Thoracic aorta (tissue), 2 donors: Measurements from ENCODE around the gene CAGE1. TPM values are rescaled to one million over a fixed set of nuclear protein-coding genes. Genes with fewer than 3 reads are reported as not detected.

Source experiments
- ATAC-seq: fragments of 150-250 bp; one replicate; pipeline ENCODE4 v1.8.0; 2017; ENCODE audit warnings: low read depth; ENCODE audit not compliant: insufficient number of reproducible peaks, low FRiP score
- DNase-seq: peaks from one replicate; pipeline ENCODE4 v3.0.0-alpha.2; 2020; ENCODE audit warnings: low spot score
- H3K27ac ChIP-seq, 2 donors: fragments of 200-600 bp; sonication (generic); 1 replicate in 1 of 2; 2 replicates in 1 of 2; pipeline ENCODE4 v1.5.1; 2016; ENCODE audit warnings: mild to moderate bottlenecking in 2 of 2, moderate library complexity in 2 of 2
- H3K27me3 ChIP-seq: fragments of 200-600 bp; sonication (generic); replicated peaks from 2 replicates; pipeline ENCODE4 v1.6.0; 2016; ENCODE audit warnings: mild to moderate bottlenecking; ENCODE audit not compliant: insufficient read depth
- H3K36me3 ChIP-seq: fragments of 200-600 bp; sonication (generic); one replicate; pipeline ENCODE4 v1.5.1; 2016
- H3K4me1 ChIP-seq, 2 donors: fragments of 200-600 bp; sonication (generic); 1 replicate in 1 of 2; 2 replicates in 1 of 2; pipeline versions ENCODE4 v1.5.1 to v1.6.0; 2016; ENCODE audit warnings: low read depth in 2 of 2, mild to moderate bottlenecking in 1 of 2; ENCODE audit not compliant: control insufficient read depth in 1 of 2
- H3K4me3 ChIP-seq: fragments of 200-600 bp; sonication (generic); 2 replicates; pipeline ENCODE4 v1.5.1; 2016; ENCODE audit warnings: mild to moderate bottlenecking
- H3K9me3 ChIP-seq: fragments of 200-600 bp; sonication (generic); 2 replicates; pipeline ENCODE4 v1.5.1; 2016
- total RNA-seq, 2 donors: library from RNA; depleted of rRNA; stranded (reverse); fragments of >200 nt; gene quantifications; one replicate each; pipeline versions ENCODE4 v1.1.0 to v1.2.3, GENCODE V29; 2016
- TF ChIP-seq, protein P1 (sequence below): fragments of 200-600 bp; sonication (generic); IDR thresholded peaks from one replicate; pipeline ENCODE4 v1.5.1; 2019; ENCODE audit warnings: antibody characterized with exemption

CAGE1 gene
- total RNA-seq, 2 donors from 2014 or later = not detected

GRCh38 chr6:7312616-7313504 is 76.7 kb downstream of the CAGE1 start, which contains the start of gene SSR1:
Gene SSR1, minus strand, starts transcription at chr6:7313199. Its CDS starts 79 bp downstream, at chr6:7313120.
- H3K4me3 ChIP-seq = peak within 1 kb of the TSS; percentile 84
- TF ChIP-seq, protein P1, sequence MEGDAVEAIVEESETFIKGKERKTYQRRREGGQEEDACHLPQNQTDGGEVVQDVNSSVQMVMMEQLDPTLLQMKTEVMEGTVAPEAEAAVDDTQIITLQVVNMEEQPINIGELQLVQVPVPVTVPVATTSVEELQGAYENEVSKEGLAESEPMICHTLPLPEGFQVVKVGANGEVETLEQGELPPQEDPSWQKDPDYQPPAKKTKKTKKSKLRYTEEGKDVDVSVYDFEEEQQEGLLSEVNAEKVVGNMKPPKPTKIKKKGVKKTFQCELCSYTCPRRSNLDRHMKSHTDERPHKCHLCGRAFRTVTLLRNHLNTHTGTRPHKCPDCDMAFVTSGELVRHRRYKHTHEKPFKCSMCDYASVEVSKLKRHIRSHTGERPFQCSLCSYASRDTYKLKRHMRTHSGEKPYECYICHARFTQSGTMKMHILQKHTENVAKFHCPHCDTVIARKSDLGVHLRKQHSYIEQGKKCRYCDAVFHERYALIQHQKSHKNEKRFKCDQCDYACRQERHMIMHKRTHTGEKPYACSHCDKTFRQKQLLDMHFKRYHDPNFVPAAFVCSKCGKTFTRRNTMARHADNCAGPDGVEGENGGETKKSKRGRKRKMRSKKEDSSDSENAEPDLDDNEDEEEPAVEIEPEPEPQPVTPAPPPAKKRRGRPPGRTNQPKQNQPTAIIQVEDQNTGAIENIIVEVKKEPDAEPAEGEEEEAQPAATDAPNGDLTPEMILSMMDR = no peak
- ATAC-seq (peak; percentile 98), DNase-seq (peak; percentile 90)
- no peaks in the 10 kb centered on the region for H3K27me3 ChIP-seq
- H3K27ac ChIP-seq = peak within 1 kb of the TSS; percentile 88 to 89
- H3K36me3 ChIP-seq = peaks cover 15% of the 10 kb centered on the region
- H3K9me3 ChIP-seq = no peaks in the 10 kb centered on the region
- H3K4me1 ChIP-seq = peaks cover 13 to 28% of the 10 kb centered on the region in 2 donors

DNA sequence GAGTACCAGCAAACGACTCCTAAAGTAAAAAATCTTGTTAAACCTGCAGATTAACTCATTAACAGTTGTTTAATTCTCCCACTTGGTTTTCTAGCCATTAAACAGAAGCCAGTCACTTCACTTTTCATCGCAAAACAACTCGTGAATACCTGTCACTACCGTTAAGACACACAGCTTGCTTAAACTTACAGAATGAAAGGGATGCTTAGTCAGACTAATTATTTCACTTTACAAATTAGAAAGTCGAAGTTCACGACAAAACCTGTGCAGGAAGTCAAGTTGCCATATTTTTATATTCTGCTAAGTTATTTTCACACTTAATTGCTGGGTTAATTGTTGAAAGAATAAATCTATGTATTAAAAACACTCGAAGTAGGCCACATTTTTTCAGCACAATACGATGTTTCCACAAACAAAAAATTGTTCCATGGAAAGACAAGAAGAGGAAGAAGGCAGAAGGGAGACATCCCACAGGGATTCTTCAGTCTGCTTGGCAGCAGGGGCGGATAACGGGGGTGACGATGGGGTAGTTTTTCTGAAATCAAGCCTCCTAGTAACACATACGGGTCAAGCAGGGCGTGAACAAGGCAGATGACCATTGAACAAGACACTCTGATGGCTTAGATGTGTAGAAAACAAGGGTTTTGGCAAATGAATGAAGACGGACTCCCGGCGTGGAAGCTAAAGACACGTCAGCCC is 77.5 kb downstream of the CAGE1 start:
- DNase-seq = no peak
- Histone ChIP-seq H3K9me3 (no peaks in the 10 kb centered on the region), H3K27ac (peak overlapping the region; percentile 88 to 89), H3K27me3 (no peaks in the 10 kb centered on the region), H3K4me3 (peak overlapping the region; percentile 84), H3K36me3 (peaks cover 19% of the 10 kb centered on the region), H3K4me1 (peaks cover 13 to 28% of the 10 kb centered on the region in 2 donors)
- TF ChIP-seq, protein P1 = no peak
- ATAC-seq = no peak

- H3K27me3 ChIP-seq = no peaks in the 10 kb centered on the region
- TF ChIP-seq, protein P1 = no peak
- peaks cover 13 to 28% of the 10 kb centered on the region in 2 donors for H3K4me1 ChIP-seq
- no peak for ATAC-seq
- DNase-seq = no peak
- peaks cover 19% of the 10 kb centered on the region for H3K36me3 ChIP-seq
- H3K27ac ChIP-seq = no peak overlapping the region
- H3K4me3 ChIP-seq = no peak overlapping the region
- H3K9me3 ChIP-seq = no peaks in the 10 kb centered on the region
These were observed 78.4 kb downstream of the CAGE1 start for GRCh38 chr6:7311176-7311575.

DNA sequence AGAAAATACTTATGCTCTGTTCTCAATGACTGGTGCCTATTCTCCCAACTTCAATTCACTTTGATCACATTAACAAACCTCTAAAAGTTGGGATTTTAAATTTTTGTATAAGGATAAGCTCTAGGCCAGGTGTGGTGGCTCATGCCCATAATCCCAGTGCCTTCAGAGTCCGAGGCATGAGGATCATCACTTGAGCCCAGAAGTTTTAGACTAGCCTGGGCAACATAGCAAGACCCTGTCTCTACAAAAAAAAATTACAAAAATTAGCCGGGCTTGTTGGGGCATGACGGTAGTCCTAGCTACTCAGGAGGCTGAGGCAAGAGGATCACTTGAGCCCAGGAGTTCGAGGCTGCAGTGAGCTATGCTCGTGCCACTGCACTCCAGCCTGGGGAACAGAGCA is 80.5 kb downstream of the CAGE1 start:
- no peaks in the 10 kb centered on the region for H3K9me3 ChIP-seq
- no peak overlapping the region for H3K4me3 ChIP-seq
- peaks cover 13 to 28% of the 10 kb centered on the region in 2 donors for H3K4me1 ChIP-seq
- H3K27ac ChIP-seq = no peak overlapping the region
- H3K27me3 ChIP-seq = no peaks in the 10 kb centered on the region
- ATAC-seq = no peak
- DNase-seq = no peak
- TF ChIP-seq, protein P1 = no peak
- peaks cover 26% of the 10 kb centered on the region for H3K36me3 ChIP-seq

GRCh38 chr6:7307533-7307932 is 82.0 kb downstream of the CAGE1 start:
- Histone ChIP-seq H3K9me3 (no peaks in the 10 kb centered on the region), H3K4me3 (no peak overlapping the region), H3K4me1 (peaks cover 13 to 28% of the 10 kb centered on the region in 2 donors), H3K36me3 (peaks cover 30% of the 10 kb centered on the region), H3K27me3 (no peaks in the 10 kb centered on the region), H3K27ac (no peak overlapping the region)
- TF ChIP-seq, protein P1 = no peak
- no peak for ATAC-seq
- DNase-seq = no peak
